ENCODE data around the gene TSPAN16.

DNA sequence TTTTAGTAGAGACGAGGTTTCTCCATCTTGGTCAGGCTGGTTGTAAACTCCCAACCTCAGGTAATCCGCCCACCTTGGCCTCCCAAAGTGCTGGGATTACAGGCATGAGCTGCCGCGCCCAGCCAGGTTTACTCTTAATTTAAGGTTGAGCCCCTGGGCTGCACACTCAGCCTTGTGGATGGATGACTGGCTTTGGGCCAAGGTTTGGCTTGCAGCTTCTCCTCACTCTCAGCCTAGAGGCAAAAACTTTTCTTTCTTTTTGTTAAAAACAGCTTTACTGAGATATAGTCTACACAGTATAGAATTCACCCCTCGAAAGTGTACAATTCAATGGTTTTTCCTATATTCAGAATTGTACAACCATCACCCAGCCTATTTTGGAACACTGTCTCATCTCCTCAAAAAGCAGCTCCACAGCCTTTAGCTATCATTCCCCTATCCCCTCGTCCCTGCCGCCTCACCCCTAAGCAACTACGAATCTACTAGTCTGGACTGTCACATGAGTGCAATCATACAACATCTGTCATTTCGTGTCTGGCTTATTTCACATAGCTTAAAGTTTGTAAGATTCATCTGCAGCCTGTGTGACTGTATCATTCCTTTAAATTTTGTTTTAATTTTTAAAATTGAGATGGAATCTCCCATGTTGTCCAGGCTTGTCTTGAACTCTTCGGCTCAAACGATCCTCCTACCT, 14.5 kb upstream of the TSPAN16 start:
- TF ChIP-seq CTCF (IDR thresholded peaks at IDR 0.05) (no peak), POLR2A (IDR thresholded peaks at IDR 0.05) (no peak)
